ENCODE measurements around the gene KCTD21. TPM values are rescaled to one million over a fixed set of nuclear protein-coding genes. Genes with fewer than 3 reads are reported as not detected.
A peak's percentile ranks its signal among the peaks of the same experiment; 100 is the strongest.

KCTD21 gene
- total RNA-seq, 4 donors from 2014 or later, result 8.7 to 25.2 (median 16.9) TPM

DNA sequence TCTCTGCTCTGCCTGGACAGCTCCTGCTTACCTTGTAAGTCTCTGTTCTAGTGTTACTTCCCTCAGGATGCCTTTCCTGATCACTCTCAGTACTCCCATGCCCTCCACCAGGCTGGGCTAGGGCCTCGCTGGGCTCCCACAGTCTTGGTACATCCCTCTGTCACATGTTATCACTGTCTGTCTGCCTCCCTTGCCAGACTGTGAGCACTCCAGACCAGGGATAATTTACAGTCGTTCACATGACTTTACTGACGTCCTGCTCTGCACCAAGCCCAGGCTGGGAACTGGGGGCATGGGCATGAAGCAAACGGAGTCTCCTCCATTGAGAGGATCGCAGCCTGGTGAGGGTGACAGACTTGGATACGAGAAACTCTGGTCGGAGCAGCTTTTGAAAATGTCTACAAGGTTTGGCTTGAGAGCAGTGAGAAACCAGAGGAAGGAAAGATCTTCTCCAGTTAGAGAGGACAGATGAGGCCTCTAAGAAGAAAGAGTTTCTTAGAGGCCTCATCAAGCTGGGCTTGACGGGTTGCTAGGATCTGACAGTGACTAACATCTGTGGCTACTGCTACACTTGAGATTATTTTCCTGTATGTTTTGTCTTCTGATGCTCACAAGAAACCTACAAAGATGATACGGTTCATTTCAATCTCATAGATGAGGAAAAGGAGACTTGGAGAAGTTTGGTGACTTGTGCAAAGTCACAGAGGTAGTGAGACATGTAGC is 12.8 kb upstream of the KCTD21 start:
- Histone ChIP-seq H3K4me3 (no peak overlapping the region), H3K27me3 (no peaks in the 10 kb centered on the region), H3K9me3 (no peaks in the 10 kb centered on the region), H3K36me3 (peaks cover 0 to 30% (median 0%) of the 10 kb centered on the region in 3 donors), H3K4me1 (peaks cover 0 to 4% (median 0%) of the 10 kb centered on the region in 4 donors), H3K27ac (peak overlapping the region in 1 of 4 donors; percentile 28)
- TF ChIP-seq, protein P1, sequence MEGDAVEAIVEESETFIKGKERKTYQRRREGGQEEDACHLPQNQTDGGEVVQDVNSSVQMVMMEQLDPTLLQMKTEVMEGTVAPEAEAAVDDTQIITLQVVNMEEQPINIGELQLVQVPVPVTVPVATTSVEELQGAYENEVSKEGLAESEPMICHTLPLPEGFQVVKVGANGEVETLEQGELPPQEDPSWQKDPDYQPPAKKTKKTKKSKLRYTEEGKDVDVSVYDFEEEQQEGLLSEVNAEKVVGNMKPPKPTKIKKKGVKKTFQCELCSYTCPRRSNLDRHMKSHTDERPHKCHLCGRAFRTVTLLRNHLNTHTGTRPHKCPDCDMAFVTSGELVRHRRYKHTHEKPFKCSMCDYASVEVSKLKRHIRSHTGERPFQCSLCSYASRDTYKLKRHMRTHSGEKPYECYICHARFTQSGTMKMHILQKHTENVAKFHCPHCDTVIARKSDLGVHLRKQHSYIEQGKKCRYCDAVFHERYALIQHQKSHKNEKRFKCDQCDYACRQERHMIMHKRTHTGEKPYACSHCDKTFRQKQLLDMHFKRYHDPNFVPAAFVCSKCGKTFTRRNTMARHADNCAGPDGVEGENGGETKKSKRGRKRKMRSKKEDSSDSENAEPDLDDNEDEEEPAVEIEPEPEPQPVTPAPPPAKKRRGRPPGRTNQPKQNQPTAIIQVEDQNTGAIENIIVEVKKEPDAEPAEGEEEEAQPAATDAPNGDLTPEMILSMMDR (IDR thresholded peaks at IDR 0.05), result no peak
- TF ChIP-seq POLR2A (IDR thresholded peaks at IDR 0.05), result no peak
- peak in 1 of 3 donors; percentile 19 for DNase-seq

- peak in 1 of 3 donors; percentile 45 for DNase-seq
- no peaks in the 10 kb centered on the region for H3K27me3 ChIP-seq
- H3K36me3 ChIP-seq, result peaks cover 0 to 30% (median 0%) of the 10 kb centered on the region in 3 donors
- no peak overlapping the region for H3K4me3 ChIP-seq
- H3K4me1 ChIP-seq, result peaks cover 0 to 4% (median 0%) of the 10 kb centered on the region in 4 donors
- no peak overlapping the region for H3K27ac ChIP-seq
- TF ChIP-seq POLR2A (IDR thresholded peaks at IDR 0.05), result no peak
- TF ChIP-seq, protein P1 (IDR thresholded peaks at IDR 0.05), result no peak
- no peaks in the 10 kb centered on the region for H3K9me3 ChIP-seq
Measured at GRCh38 chr11:78200553-78200952, 12.1 kb upstream of the KCTD21 start.

GRCh38 chr11:78200061-78200460 is 11.6 kb upstream of the KCTD21 start:
- no peak overlapping the region for H3K27ac ChIP-seq
- peaks cover 0 to 30% (median 0%) of the 10 kb centered on the region in 3 donors for H3K36me3 ChIP-seq
- no peaks in the 10 kb centered on the region for H3K27me3 ChIP-seq
- TF ChIP-seq POLR2A (IDR thresholded peaks at IDR 0.05), result no peak
- peaks cover 0 to 4% (median 0%) of the 10 kb centered on the region in 4 donors for H3K4me1 ChIP-seq
- peak in 1 of 3 donors; percentile 35 for DNase-seq
- H3K4me3 ChIP-seq, result no peak overlapping the region
- H3K9me3 ChIP-seq, result no peaks in the 10 kb centered on the region

- Histone ChIP-seq H3K9me3 (no peaks in the 10 kb centered on the region), H3K36me3 (peaks cover 0 to 30% (median 0%) of the 10 kb centered on the region in 3 donors), H3K27me3 (no peaks in the 10 kb centered on the region), H3K4me3 (no peak overlapping the region), H3K4me1 (peaks cover 0 to 4% (median 0%) of the 10 kb centered on the region in 4 donors), H3K27ac (no peak overlapping the region)
- TF ChIP-seq, protein P1 (IDR thresholded peaks at IDR 0.05), result no peak
- no peak for TF ChIP-seq POLR2A (IDR thresholded peaks at IDR 0.05)
- DNase-seq, result no peak
Measured at GRCh38 chr11:78199653-78200015, 11.2 kb upstream of the KCTD21 start.

- peaks cover 0 to 4% (median 0%) of the 10 kb centered on the region in 4 donors for H3K4me1 ChIP-seq
- no peak for DNase-seq
- H3K36me3 ChIP-seq, result peaks cover 0 to 30% (median 0%) of the 10 kb centered on the region in 3 donors
- H3K27me3 ChIP-seq, result no peaks in the 10 kb centered on the region
- H3K4me3 ChIP-seq, result no peak overlapping the region
- TF ChIP-seq, protein P1 (IDR thresholded peaks at IDR 0.05), result no peak
- no peak for TF ChIP-seq POLR2A (IDR thresholded peaks at IDR 0.05)
- no peaks in the 10 kb centered on the region for H3K9me3 ChIP-seq
- no peak overlapping the region for H3K27ac ChIP-seq
Measured at GRCh38 chr11:78199015-78199652, 10.7 kb upstream of the KCTD21 start.

- peaks cover 0 to 4% (median 0%) of the 10 kb centered on the region in 4 donors for H3K4me1 ChIP-seq
- peaks cover 0 to 30% (median 0%) of the 10 kb centered on the region in 3 donors for H3K36me3 ChIP-seq
- H3K27ac ChIP-seq, result no peak overlapping the region
- TF ChIP-seq, protein P1 (IDR thresholded peaks at IDR 0.05), result no peak
- TF ChIP-seq POLR2A (IDR thresholded peaks at IDR 0.05), result no peak
- no peaks in the 10 kb centered on the region for H3K27me3 ChIP-seq
- H3K4me3 ChIP-seq, result no peak overlapping the region
- no peaks in the 10 kb centered on the region for H3K9me3 ChIP-seq
- DNase-seq, result peak in 1 of 3 donors; percentile 34
Measured at GRCh38 chr11:78197816-78198215, 9.4 kb upstream of the KCTD21 start.
